Smooth muscle cell (in vitro differentiated cells): ENCODE data around the gene ANKRD65. TPM values are rescaled to one million over a fixed set of nuclear protein-coding genes. Genes with fewer than 3 reads are reported as not detected.

Experiments
- DNase-seq: peaks from one replicate; lab custom pipeline; 2025; ENCODE audit not compliant: unreplicated experiment; lab: John Stamatoyannopoulos, UW
- H2AFZ ChIP-seq: fragments of 200-600 bp; sonication (generic); 2 replicates; pipeline ENCODE4 v1.6.0; 2016; ENCODE audit warnings: antibody characterized with exemption, low read depth, mild to moderate bottlenecking
- H3F3A ChIP-seq: fragments of 200-600 bp; sonication (generic); 2 replicates; pipeline ENCODE4 v1.6.0; 2017; ENCODE audit warnings: antibody characterized with exemption, low read depth
- H3K27ac ChIP-seq: fragments of 200-600 bp; sonication (generic); 2 replicates; pipeline ENCODE4 v1.5.1; 2016; ENCODE audit warnings: low read depth, mild to moderate bottlenecking
- H3K27me3 ChIP-seq: fragments of 200-600 bp; sonication (generic); 2 replicates; pipeline ENCODE4 v1.6.1; 2016; ENCODE audit warnings: low read depth, mild to moderate bottlenecking
- H3K36me3 ChIP-seq: fragments of 200-600 bp; sonication (generic); 2 replicates; pipeline ENCODE4 v1.5.1; 2016; ENCODE audit warnings: low read depth
- H3K4me1 ChIP-seq: fragments of 200-600 bp; sonication (generic); 2 replicates; pipeline ENCODE4 v1.5.1; 2016; ENCODE audit warnings: low read depth
- H3K4me2 ChIP-seq: fragments of 200-600 bp; sonication (generic); 2 replicates; pipeline ENCODE4 v1.6.0; 2016; ENCODE audit warnings: mild to moderate bottlenecking
- H3K4me3 ChIP-seq: fragments of 200-600 bp; sonication (generic); 2 replicates; pipeline ENCODE4 v1.5.1; 2016; ENCODE audit warnings: mild to moderate bottlenecking
- H3K79me2 ChIP-seq: fragments of 200-600 bp; sonication (generic); 2 replicates; pipeline ENCODE4 v1.6.0; 2016; ENCODE audit warnings: low read depth, mild to moderate bottlenecking
- H3K9ac ChIP-seq: fragments of 200-600 bp; sonication (generic); 2 replicates; pipeline ENCODE4 v1.6.0; 2016; ENCODE audit warnings: low read depth
- H3K9me3 ChIP-seq: fragments of 200-600 bp; sonication (generic); replicated peaks from 2 replicates; pipeline ENCODE4 v1.5.1; 2016; ENCODE audit warnings: low read depth
- H4K20me1 ChIP-seq: fragments of 200-600 bp; sonication (generic); 2 replicates; pipeline ENCODE4 v1.6.0; 2016; ENCODE audit warnings: low read depth
- WGBS: methylation state at CpG from one replicate; pipeline ENCODE4 v1.1.7; 2016; ENCODE audit warnings: low lambda C conversion rate; 5-methylcytosine and 5-hydroxymethylcytosine counted together
- polyA plus RNA-seq: library from polyadenylated mRNA; unstranded; fragments of >200 nt; fragmentation: Nextera tagmentation; extraction: Ambion mirVana; gene quantifications from 2 replicates; pipeline ENCODE4 v1.2.1, GENCODE V29; 2016
- total RNA-seq: library from RNA; depleted of rRNA; stranded (reverse); fragments of >200 nt; gene quantifications from 2 replicates; pipeline ENCODE4 v1.2.3, GENCODE V29; 2014
- TF ChIP-seq, protein P1 (sequence below): fragments of 200-600 bp; sonication (generic); IDR thresholded peaks from 2 replicates; pipeline ENCODE4 v1.5.1; 2017; ENCODE audit warnings: borderline replicate concordance, mild to moderate bottlenecking, antibody characterized with exemption; ENCODE audit not compliant: insufficient read depth, poor library complexity, severe bottlenecking

Gene ANKRD65
- total and polyA plus RNA-seq, 2 experiments from 2014 or later = 6.1 to 10.1 TPM

DNA sequence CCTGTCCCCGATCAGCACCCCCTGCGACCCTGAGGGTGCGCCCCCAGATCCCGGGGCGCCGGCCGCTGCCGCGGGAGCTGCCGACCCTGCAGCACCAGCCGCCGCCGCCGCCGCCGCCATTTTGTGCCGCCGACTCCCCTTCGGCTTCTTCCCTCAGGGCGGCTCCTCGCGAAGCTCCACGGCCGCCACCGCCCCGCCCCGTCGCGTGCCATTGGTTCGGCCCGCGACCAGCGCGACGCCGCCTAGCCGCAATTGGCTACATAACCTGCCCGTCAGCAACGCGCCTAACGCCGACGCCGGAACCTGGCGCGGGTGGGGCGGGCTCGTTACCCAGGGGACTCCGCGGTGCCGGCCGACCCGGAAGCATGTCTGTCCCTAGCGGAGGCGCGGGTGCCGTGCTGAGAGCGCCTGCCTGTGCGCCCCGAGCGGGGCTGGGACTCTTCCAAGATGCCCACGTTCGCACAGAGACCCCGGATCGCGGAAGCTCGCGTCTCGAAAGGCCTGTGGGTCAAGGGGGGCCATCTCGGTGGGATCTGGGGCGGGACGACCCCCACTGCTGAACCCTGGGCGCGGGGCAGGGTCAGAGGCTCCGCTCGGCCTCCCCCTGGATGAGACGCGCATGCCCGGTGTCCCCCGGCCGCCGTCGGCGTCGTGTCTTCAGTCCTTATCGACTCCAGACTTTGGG, 21.7 kb downstream of the ANKRD65 start, which contains the start of gene CCNL2:
Gene CCNL2 (minus strand): TSS at position 149 of the 685 bp plus-strand sequence. CDS start 29 bp downstream, at position 120.
- TF ChIP-seq, protein P1, sequence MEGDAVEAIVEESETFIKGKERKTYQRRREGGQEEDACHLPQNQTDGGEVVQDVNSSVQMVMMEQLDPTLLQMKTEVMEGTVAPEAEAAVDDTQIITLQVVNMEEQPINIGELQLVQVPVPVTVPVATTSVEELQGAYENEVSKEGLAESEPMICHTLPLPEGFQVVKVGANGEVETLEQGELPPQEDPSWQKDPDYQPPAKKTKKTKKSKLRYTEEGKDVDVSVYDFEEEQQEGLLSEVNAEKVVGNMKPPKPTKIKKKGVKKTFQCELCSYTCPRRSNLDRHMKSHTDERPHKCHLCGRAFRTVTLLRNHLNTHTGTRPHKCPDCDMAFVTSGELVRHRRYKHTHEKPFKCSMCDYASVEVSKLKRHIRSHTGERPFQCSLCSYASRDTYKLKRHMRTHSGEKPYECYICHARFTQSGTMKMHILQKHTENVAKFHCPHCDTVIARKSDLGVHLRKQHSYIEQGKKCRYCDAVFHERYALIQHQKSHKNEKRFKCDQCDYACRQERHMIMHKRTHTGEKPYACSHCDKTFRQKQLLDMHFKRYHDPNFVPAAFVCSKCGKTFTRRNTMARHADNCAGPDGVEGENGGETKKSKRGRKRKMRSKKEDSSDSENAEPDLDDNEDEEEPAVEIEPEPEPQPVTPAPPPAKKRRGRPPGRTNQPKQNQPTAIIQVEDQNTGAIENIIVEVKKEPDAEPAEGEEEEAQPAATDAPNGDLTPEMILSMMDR = peak; percentile 31
- DNase-seq = peak; percentile 94
- H3K27ac ChIP-seq = peak within 1 kb of the TSS; percentile 80
- H4K20me1 ChIP-seq = peaks cover 7% of the 10 kb centered on the region
- H3K4me2 ChIP-seq = peak within 1 kb of the TSS; percentile 99
- H3K27me3 ChIP-seq = no peaks in the 10 kb centered on the region
- H3K9me3 ChIP-seq = no peaks in the 10 kb centered on the region
- peak within 1 kb of the TSS; percentile 96 for H3K9ac ChIP-seq
- H3F3A ChIP-seq = peaks cover 21% of the 10 kb centered on the region
- peaks cover 69% of the 10 kb centered on the region for H3K79me2 ChIP-seq
- WGBS = under 1% methylated on average over 53 of the region's 86 CpGs
- peak within 1 kb of the TSS; percentile 1 for H2AFZ ChIP-seq
- peak within 1 kb of the TSS; percentile 97 for H3K4me3 ChIP-seq
- H3K4me1 ChIP-seq = peaks cover 7% of the 10 kb centered on the region
- H3K36me3 ChIP-seq = no peaks in the 10 kb centered on the region

DNA sequence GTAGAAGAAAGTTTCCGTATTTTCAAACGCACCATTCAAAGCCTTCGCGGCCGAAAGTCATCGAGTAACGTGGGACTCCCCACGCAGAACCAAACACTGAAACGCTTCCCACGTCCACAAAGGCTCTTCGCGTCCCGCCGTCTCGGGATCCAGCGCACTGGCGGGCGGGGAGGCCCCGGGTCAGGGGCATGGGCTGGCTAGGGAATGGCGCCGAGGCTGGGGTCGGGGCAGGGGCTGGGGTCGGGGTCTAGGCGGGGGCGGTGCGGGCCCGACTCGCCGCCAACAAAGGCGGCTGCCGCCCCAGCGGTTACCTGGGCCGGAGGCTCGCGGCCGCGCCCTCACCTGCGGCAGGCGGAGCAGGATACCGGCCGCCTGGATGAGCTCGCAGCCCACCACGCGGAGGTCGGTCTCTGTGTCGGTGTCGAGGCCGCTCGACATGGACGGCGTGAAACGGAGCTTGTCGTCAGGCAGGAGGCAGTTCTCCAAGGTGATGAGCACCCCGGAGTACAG, 22.3 kb downstream of the ANKRD65 start:
- H2AFZ ChIP-seq = no peak overlapping the region
- peak overlapping the region; percentile 96 for H3K9ac ChIP-seq
- H3K9me3 ChIP-seq = no peaks in the 10 kb centered on the region
- no peak for DNase-seq
- 2% methylated on average over 40 of the region's 54 CpGs for WGBS
- H3K4me1 ChIP-seq = peaks cover 7% of the 10 kb centered on the region
- H3K27me3 ChIP-seq = no peaks in the 10 kb centered on the region
- TF ChIP-seq, protein P1 = no peak
- peaks cover 75% of the 10 kb centered on the region for H3K79me2 ChIP-seq
- peak overlapping the region; percentile 97 for H3K4me3 ChIP-seq
- peaks cover 7% of the 10 kb centered on the region for H4K20me1 ChIP-seq
- peak overlapping the region; percentile 61 for H3K27ac ChIP-seq
- H3F3A ChIP-seq = peaks cover 18% of the 10 kb centered on the region
- H3K36me3 ChIP-seq = no peaks in the 10 kb centered on the region
- H3K4me2 ChIP-seq = peak overlapping the region; percentile 99

DNA sequence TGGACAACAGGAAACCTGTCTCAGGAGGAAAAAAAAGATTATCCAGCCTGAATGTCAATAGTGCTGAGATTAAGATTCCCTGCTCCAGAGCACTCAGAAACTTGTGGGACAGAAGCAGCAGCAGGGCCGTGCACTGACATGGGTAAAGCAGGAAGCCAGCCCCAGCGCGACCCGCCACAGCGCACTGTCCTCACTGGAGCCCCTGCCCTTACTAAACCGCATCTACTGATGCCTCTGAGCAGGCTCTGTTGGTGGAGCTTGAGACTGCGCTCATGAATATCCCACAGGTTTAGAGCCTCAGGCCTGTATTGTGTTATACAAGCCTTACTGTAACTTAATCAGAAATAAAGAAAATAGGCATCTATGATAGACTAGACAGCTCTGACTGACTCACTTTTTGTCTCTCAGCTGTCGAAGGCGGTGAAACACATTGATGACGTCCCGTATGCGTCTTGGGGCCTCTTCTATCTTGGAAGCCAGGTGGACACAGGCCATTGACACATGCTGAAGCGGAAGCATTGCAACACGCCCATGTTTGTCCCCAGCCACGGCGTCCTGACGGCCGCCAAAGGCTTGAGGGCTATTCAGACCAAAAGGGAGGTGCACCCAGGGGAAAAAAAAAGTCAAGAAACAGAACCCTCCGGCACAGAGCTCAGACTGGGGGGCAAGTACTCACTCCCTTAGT, 23.1 kb downstream of the ANKRD65 start:
- 74% methylated on average over 19 of the region's 19 CpGs for WGBS
- peak overlapping the region; percentile 96 for H3K9ac ChIP-seq
- peaks cover 7% of the 10 kb centered on the region for H3K4me1 ChIP-seq

More for the DNA sequence above, 23.1 kb downstream of the ANKRD65 start:
- Histone ChIP-seq H3F3A (peaks cover 18% of the 10 kb centered on the region), H3K36me3 (no peaks in the 10 kb centered on the region), H3K27ac (peak overlapping the region; percentile 61), H3K79me2 (peaks cover 82% of the 10 kb centered on the region), H3K4me2 (peak overlapping the region; percentile 99), H2AFZ (no peak overlapping the region), H3K9me3 (no peaks in the 10 kb centered on the region), H3K27me3 (no peaks in the 10 kb centered on the region), H3K4me3 (peak overlapping the region; percentile 97), H4K20me1 (peaks cover 9% of the 10 kb centered on the region)
- DNase-seq = no peak
- TF ChIP-seq, protein P1 = no peak
